ENCODE results near the gene CCDC92B.

GRCh38 chr17:2710803-2711607, 38.4 kb downstream of the CCDC92B start:
- TF ChIP-seq EZH2phosphoT487 (IDR thresholded peaks at IDR 0.05; ENCODE audit: insufficient read depth, low read depth) (no peak), EZH2 (IDR thresholded peaks at IDR 0.05; ENCODE audit: insufficient read depth, poor library complexity, severe bottlenecking) (no peak)
